ENCODE results near the gene MEGF10.

DNA sequence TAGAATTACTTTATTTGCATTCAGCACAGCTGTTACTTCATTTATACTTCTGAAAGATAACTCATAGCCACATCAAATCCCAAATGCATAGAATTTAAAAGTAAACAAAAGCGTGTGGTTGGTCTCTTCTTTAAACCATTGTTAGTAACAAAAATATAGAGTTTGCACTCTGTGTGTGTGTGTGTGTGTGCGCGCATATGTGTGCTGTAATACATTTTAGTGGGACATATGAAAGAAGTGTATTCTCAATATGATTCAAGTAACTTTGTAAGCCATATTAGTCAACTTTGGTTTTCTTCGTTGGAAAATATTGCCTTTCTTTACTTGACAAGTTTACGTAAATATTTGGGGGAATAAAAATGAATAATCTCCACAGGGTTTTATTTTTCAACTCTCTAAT is 120.8 kb downstream of the MEGF10 start:
- TF ChIP-seq, protein P1, sequence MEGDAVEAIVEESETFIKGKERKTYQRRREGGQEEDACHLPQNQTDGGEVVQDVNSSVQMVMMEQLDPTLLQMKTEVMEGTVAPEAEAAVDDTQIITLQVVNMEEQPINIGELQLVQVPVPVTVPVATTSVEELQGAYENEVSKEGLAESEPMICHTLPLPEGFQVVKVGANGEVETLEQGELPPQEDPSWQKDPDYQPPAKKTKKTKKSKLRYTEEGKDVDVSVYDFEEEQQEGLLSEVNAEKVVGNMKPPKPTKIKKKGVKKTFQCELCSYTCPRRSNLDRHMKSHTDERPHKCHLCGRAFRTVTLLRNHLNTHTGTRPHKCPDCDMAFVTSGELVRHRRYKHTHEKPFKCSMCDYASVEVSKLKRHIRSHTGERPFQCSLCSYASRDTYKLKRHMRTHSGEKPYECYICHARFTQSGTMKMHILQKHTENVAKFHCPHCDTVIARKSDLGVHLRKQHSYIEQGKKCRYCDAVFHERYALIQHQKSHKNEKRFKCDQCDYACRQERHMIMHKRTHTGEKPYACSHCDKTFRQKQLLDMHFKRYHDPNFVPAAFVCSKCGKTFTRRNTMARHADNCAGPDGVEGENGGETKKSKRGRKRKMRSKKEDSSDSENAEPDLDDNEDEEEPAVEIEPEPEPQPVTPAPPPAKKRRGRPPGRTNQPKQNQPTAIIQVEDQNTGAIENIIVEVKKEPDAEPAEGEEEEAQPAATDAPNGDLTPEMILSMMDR (IDR thresholded peaks at IDR 0.05) = no peak
- TF ChIP-seq EZH2 (IDR thresholded peaks at IDR 0.05; ENCODE audit: borderline replicate concordance, insufficient read depth, low read depth, low read length, poor library complexity, severe bottlenecking) = no peak
